ENCODE measurements around the gene E2F7. TPM values are rescaled to one million over a fixed set of nuclear protein-coding genes. Genes with fewer than 3 reads are reported as not detected.

The E2F7 gene
- 8.2 and 15.9 TPM in 2 replicates for total RNA-seq

GRCh38 chr12:77065361-77066204 is at the start of gene E2F7:
Gene E2F7 (minus strand): TSS chr12:77065569. CDS start chr12:77064635, 934 bp downstream.

Other genes starting within 250 kb of the E2F7 start
- gene CSRP2, start 186.6 kb downstream of the E2F7 start, total RNA-seq, result 3.0 and 11.3 TPM in 2 replicates